ENCODE measurements around the gene FAM32A.

Gene FAM32A

DNA sequence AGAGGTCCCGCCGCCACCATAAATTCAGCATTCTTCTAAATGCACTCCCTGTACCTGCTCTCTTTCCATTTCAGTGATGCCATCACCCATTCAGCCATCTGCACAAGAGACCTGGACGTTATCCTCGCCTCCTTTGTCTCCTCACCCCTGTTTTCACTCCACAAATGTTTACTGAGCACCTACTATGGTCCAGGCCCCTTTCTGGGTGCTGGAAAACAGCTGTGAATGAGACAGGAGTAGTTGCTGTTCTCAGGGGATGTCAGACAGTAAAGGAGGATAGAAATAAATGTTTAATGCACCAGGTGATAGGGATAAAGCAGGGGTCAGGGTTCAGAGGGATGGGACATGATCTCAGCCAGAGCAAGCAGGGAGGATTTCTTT is 15.8 kb downstream of the FAM32A start:
- TF ChIP-seq, protein P1, sequence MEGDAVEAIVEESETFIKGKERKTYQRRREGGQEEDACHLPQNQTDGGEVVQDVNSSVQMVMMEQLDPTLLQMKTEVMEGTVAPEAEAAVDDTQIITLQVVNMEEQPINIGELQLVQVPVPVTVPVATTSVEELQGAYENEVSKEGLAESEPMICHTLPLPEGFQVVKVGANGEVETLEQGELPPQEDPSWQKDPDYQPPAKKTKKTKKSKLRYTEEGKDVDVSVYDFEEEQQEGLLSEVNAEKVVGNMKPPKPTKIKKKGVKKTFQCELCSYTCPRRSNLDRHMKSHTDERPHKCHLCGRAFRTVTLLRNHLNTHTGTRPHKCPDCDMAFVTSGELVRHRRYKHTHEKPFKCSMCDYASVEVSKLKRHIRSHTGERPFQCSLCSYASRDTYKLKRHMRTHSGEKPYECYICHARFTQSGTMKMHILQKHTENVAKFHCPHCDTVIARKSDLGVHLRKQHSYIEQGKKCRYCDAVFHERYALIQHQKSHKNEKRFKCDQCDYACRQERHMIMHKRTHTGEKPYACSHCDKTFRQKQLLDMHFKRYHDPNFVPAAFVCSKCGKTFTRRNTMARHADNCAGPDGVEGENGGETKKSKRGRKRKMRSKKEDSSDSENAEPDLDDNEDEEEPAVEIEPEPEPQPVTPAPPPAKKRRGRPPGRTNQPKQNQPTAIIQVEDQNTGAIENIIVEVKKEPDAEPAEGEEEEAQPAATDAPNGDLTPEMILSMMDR (IDR thresholded peaks at IDR 0.05; ENCODE audit: low read depth, low read length, missing control alignments): no peak
- H3K4me3 ChIP-seq (ENCODE audit: low read depth, low read length): no peak overlapping the region
- DNase-seq (ENCODE audit: low read depth): no peak

DNA sequence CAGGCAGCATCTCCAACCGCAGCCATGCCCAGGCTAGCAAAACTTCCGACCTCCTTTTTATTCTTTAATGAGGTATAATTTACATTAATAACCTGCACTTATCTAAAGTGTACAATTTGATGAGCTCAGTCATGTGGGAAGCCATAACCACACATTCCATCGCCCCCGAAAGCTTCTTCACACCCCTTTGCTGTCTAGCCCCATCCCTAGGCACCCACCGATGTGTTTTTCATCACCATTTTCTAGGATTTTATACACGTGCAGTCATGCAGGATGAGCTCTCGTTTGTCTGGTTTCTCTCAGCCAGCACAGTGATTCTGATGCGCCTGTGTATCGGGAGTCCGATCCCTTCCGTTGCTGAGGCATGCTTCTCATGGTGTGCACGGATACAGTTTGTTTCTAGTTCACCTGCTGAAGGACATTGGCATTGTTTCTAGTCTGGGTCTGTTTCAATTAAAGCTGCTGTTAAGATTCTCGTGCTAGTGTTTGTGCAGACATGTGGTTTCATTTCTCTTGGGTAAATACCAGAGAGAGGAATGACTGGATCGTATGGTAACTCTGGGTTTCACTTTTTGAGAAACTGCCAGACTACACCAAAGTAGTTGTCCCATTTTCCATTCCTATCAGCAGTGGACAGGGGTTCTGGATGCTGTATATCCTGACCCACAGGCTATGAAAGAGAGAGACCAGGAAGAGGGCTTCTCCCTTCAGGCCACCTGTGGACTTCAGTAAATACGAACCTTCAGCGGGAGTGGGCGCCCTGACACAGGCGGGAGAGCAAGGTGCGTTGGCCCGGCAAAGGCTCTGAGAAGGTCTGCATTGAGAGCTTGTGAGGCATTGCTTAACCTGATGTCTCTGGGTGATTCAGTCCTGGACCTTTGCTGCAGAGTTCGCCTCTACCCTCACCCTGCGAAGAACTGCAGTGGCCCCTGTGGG is 17.4 kb downstream of the FAM32A start:
- no peak overlapping the region for H3K4me3 ChIP-seq (ENCODE audit: low read depth, low read length)
- no peak for DNase-seq (ENCODE audit: low read depth)
- TF ChIP-seq, protein P1 (IDR thresholded peaks at IDR 0.05; ENCODE audit: low read depth, low read length, missing control alignments): no peak

DNA sequence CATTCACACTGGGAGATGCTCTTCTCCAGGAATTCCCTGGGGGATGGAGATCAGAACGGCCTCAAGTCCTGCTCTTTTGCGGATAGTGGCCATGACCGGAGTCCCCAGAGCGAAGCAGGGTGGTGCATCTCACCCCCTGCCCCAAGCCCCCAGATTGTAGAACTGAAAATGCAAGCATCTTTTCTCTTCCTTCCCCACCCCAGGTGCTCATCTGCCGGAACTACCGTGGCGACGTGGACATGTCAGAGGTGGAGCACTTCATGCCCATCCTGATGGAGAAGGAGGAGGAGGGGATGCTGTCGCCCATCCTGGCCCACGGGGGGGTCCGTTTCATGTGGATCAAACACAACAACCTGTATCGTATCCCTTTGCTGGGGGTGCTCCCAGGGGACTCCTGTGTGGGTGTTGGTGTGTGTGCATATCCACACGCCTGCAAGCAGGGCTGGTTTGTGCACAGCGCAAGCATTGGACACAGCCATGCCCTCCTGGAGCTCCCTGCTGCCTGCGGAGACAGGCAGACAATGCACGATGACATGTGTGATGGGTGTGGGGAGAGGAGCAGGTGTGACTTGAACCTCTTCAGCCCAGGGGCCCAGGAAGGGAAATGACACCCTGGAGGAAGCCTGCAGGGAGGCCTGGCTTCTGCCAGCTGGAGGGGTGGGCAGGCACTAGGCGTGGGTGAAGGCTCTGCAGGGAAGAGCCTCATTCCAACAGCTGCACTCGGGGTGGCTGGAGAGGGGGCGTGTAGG is 18.2 kb downstream of the FAM32A start:
- TF ChIP-seq, protein P1 (IDR thresholded peaks at IDR 0.05; ENCODE audit: low read depth, low read length, missing control alignments): no peak
- no peak for DNase-seq (ENCODE audit: low read depth)
- no peak overlapping the region for H3K4me3 ChIP-seq (ENCODE audit: low read depth, low read length)

DNA sequence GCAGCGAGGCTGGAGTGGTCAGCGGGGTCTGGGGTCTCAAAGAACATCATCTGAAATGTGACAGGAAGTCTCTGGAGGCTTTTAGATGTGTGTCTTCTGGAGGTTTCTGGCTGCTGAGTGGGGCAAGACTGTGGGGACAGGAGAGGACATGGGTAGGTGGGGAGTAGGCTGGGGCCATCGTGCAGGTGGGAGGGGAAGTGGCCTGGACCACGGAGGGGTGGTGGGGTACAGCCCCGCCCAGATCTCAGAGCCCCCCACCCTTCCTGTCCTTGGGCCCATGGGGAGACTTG is 18.7 kb downstream of the FAM32A start:
- TF ChIP-seq, protein P1 (IDR thresholded peaks at IDR 0.05; ENCODE audit: low read depth, low read length, missing control alignments): no peak
- DNase-seq (ENCODE audit: low read depth): no peak
- H3K4me3 ChIP-seq (ENCODE audit: low read depth, low read length): no peak overlapping the region

DNA sequence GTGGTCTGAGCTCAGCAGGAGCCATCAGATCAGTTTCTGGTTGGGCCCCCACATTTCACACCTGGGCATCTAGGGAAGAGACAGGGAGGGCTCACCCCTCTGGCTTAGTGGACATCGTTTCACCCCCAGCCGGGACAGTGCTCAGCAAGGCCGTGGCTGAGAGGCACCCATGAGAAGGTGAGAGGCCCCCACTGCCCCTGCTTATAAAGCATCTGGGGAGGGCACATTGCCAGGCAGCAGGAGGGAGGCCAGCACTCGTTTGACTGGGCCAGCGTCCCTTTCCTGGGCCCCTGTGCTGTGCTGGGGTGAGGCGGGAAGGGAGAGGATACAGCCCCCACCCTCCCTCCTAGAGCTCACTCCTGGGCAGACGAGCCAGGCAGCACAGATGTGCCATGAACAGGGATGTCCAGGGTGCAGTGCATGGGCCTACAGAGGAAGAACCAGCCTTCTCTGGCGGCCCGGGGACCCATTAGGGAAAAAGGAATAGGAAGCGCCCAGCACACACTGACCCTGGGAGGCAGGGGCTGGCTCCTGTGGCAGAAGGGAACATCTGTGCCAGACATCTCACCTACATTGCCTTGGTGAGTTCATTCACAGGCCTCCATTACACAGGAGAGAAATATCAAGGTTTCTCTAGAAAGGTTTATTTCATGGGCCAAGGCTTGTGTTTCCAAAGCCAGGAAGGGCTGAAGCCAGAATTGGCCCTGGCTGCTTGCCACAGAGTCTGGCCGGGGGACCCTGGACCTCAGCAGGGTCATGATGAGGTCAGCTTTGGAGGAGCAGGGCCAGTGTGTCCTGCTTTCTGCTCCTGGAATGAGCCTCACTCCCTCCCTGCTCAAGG is 20.2 kb downstream of the FAM32A start:
- TF ChIP-seq, protein P1 (IDR thresholded peaks at IDR 0.05; ENCODE audit: low read depth, low read length, missing control alignments): no peak
- H3K4me3 ChIP-seq (ENCODE audit: low read depth, low read length): no peak overlapping the region
- no peak for DNase-seq (ENCODE audit: low read depth)

DNA sequence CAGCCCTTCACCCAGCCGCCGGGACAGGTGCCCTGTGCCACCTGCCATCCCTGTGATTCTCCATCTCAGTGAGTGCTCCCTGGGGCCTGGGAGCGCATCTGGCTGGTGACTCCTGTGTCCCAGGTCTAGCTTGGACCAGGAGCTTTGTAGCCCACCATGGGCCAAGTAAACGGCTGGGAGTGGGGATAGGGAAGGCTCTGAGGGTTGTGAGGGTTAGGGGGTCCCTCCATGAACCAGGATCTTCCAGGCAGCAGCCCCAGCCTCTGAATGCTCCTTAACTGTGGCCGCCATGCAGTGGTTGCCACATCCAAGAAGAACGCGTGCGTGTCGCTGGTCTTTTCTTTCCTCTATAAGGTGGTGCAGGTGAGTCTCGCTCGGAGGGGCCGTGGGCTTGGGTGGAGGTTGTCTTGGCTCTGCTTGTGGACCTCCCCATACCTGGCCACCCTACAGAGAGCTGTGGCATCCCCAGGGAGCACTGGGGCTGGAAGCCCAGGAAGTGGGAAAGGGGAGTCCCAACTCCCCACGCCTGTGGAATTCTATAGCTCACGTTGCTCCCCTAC is 20.9 kb downstream of the FAM32A start:
- DNase-seq (ENCODE audit: low read depth): no peak

More for the DNA sequence above, 20.9 kb downstream of the FAM32A start:
- TF ChIP-seq, protein P1 (IDR thresholded peaks at IDR 0.05; ENCODE audit: low read depth, low read length, missing control alignments): no peak
- H3K4me3 ChIP-seq (ENCODE audit: low read depth, low read length): no peak overlapping the region
